ENCODE measurements around the gene EIF2AK2.

Gene EIF2AK2

DNA sequence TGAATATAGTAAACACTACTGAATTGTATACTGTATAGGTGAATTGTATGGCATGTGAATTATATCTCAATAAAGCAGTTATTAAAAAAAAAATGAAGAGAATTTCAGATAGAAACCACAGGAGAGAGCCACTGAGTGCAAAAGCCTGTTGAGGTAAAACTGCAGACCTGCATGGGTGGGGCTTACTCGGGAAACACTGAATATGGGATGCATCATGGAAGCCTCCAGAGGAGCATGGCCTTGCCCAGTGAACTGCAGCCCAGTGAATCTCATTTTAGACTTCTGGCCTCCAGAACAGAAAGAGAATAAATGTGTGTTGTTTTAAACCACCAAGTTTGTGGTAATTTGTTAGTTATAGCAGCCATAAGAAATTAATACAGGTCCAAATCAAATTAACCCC is 56.7 kb downstream of the EIF2AK2 start:
- DNase-seq (ENCODE audit: low read depth in 2 of 2) = no peak

DNA sequence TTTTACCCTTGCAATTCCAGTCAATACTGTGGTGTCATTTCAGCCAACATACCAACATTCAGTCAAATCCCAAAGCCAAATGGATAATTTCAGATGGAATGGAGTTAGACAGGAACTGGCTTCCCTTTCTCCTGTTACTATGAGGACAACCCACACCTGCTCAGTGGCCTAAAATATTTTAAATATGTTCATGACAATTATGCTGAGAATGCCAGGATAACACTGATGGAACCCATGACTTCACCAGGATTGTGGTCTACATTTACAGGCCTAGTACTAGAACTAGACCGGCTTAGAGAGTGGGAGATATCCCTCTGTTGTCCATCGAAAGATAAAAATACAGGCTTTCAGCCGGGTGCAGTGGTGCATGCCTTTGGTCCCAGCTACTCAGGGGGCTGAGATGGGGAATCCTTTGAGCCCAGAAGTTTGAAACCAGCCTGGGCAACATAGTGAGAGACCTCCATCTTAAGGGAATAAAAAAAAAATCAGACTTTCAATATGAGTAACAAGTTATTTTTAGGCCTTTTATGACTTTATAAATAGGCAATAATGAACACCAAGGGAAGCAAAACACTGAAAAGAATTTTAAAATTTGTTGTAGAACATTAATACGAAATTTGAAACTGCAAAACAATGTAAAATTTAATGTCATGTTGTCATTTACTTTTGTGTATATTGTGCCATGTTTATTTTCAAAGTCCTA is 58.2 kb downstream of the EIF2AK2 start:
- no peak for DNase-seq (ENCODE audit: low read depth in 2 of 2)

DNA sequence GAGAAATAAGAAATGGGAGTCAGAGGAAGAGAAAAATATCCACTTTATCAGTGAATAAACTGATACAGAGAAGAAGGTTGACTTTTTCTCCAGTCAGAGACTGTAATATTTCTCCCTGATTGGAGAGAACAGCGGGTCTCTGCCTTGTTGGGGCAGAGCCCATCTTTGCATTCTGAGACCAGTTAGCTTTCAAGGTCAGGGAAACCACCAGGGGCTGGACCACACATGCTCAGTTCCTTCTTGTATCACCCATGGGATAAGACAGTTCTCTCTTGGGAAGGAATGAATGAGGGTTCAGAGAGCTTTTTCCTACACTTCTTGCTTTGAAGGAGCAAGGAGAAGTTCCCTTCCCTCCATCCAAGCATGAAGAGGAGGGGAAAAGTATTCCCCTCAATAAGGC is 60.2 kb downstream of the EIF2AK2 start:
- no peak for DNase-seq (ENCODE audit: low read depth in 2 of 2)

DNA sequence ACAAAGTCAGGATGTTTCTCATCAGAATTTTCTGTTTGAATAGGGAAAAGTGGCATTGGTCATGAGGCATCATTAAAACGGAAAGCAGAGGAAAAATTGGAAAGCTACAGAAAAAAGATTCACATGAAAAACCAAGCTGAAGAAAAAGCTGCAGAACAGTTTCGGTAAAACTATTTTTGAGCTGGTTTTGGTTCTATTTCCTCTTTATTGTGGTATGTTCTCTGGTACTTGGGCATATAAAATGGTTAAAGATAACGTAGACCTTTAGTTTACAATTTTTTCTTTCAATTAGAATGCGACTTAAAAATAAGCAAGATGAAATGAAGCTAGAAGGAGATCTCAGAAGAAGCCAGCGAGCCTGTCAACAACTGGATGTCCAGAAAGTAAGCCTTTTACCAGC is 64.9 kb downstream of the EIF2AK2 start:
- DNase-seq (ENCODE audit: low read depth in 2 of 2) = no peak

DNA sequence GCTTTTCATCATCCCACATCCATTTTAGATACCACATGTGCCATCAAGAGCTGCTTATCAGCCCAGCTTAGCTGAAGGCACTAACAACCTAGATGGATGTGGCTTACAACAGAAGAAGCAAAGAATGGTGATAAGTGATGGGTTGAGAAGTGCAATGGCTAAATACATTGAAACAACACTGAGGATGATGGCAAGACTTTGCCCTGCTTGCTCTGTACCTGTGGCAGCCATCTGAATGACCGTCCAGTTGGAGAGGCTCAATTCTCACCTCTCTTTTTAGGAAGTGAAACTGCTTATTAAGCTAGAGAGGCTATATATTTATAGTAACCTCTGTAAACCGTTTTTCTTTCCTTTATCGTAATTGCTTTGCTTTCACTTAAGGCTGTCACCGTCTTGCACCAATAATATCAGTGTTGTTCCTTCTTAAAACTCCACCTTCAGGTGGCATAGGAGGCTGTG is 66.7 kb downstream of the EIF2AK2 start:
- no peak for DNase-seq (ENCODE audit: low read depth in 2 of 2)

DNA sequence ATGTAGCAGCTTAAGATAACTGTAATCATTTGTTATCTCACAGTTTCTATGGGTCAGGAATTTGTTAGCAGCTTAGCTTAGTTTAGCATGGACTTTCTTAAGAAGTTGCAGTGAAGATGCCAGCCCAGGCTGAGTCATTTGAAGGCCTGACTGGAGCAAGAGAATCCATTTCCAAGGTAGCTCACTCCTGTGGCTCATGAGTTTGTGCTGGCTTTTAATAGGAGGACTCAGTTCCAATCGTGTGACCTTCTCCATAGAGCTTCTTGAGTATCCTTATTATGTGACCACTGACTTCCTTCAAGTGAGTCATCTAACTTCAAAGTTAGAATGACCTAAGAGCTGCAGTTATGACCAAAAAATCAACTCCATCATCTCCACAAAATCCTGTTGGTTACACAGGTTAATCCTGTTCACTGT is 71.0 kb downstream of the EIF2AK2 start:
- no peak for DNase-seq (ENCODE audit: low read depth in 2 of 2)

DNA sequence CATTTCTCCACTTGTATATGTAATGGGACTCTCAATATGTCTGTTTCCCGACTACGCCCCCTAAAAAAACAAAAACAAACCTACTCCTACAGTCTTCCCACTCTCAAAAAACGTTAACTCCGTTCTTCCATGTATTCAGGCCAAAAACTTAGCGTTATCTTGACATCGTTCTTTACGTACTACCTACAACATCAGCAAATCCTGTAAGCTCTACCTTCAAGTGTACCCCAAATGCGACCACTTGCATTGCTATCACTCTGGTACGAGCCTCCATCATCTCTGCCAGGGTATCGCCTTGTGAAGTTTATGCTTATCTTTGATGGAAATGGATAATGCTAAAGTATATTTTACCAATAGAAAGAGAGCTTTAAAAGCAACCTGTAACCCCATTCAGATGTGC is 72.0 kb downstream of the EIF2AK2 start:
- DNase-seq (ENCODE audit: low read depth in 2 of 2) = no peak

DNA sequence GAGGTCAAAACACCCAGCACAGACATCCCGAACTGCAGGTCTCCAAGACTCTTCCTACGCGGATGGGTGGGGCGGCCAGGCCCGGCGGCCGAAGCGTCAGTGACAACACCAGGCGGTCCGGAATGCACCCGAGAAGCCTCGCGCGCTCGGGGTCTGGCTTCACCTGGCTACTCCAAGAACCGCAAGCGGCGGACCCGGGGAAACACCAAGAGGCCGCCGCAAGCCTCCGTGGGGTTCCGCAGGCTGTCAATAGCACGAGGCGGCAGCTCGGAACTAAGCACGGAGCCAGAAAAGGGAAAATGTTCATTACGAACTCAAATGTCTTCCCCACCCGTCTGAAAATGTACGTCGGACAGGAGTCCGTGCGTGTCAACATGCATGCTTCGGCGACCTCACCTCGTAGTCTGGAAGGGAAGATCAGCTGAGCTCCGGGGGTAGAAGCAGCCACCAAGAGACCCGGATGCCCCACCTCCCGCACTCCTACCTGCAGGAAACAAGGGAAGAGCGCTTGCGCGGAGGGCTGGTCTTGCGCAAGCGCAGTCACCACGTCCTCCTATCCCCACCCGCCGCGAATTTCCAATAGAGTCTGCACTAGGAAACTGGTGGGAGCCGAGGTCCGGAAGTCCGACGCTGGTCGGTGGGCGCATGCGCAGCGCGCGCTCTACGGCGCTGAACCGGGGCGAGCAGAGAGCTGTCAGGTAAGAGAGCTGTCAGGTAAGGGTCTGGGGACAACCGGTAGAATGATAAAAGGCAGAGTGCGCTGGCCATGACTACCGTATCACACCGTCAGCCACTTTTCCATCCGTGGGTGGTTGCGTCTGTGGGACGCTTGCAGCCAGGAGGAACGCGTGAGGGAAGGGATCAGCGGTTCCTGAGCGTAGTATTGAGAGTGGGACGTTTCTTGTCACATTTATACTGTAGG is 72.6 kb downstream of the EIF2AK2 start, which contains the start of the genes GPATCH11 and HEATR5B:
GPATCH11 (plus strand) TSS at position 646 of the 922 bp plus-strand sequence. CDS start 3,864 bp downstream, outside the sequence.
HEATR5B (minus strand) TSS at position 500 of the 922 bp plus-strand sequence. CDS start 958 bp downstream, outside the sequence.
- DNase-seq (ENCODE audit: low read depth in 2 of 2) = peak; percentile 84 to 88

DNA sequence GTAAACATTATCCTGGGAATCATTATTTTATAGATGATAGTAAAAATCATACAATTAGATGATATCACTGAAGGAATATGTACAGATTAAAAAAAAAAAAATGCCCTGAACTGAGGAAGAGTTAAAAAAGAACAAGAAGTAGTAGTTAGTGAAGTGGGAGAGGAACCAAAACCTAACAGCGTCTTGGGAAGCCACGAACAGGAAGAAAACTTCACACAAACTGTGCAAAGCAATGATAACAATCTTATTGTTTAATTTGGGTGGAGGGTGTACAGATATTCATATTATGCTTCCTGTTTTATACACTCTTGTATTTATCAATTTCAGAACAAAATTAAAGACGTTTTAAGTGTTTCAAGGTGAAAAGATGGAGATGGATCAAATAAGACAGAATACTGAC is 76.1 kb downstream of the EIF2AK2 start:
- DNase-seq (ENCODE audit: low read depth in 2 of 2) = no peak

DNA sequence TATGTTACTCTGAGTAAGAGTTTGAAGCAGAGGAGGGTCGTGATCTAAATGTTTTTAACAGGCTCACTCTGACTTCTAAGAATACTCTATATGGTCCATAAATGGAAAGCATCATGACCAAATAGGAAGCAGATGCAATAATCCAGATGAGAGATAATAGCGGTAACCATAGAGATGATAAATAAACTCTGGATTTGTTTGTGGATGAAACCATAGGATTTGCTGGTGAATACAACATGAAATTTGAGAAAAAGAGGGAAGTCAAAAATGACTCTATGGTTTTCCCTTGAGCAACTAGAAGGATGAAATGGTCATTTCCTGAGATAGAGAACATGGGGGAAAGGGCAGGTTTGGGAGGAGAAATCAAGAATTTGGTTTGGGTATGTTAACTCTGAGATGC is 76.5 kb downstream of the EIF2AK2 start:
- no peak for DNase-seq (ENCODE audit: low read depth in 2 of 2)

DNA sequence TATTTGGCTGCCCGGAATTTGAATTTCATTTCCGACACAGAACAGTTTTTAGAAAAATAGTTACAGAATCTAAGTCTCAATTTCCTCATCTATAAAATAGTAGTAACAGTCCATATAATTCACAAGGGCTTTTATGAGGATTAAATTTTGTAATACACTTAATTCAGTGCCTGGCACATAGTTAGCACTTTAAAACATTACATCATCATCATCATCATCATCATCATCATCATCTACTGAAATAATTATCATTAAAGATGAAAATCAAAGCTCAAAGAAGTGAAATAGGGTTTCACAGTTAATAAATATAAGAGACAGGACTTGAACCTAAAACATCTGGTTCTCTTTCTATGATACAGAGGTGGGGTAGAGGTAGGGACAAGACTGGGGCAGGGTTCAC is 85.8 kb downstream of the EIF2AK2 start:
- no peak for DNase-seq (ENCODE audit: low read depth in 2 of 2)

DNA sequence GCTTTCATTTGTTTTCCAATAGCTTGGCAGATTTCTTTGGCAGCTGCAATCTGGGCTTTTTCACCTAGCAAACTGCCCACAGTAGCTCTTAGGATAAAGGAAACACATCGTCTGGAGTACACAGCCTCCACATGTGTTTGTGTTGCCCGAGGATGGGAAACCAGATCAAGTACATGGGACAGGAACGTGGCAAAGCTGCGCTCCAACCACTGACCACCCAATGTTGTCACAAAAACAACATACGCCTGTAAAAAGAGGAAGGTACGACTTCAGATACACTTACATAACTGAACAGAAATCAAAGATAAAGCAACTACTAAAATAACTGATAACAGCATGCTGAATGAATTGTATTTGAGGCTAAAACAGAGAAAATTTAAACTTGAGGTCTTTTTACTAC is 88.1 kb downstream of the EIF2AK2 start:
- DNase-seq (ENCODE audit: low read depth in 2 of 2) = no peak

DNA sequence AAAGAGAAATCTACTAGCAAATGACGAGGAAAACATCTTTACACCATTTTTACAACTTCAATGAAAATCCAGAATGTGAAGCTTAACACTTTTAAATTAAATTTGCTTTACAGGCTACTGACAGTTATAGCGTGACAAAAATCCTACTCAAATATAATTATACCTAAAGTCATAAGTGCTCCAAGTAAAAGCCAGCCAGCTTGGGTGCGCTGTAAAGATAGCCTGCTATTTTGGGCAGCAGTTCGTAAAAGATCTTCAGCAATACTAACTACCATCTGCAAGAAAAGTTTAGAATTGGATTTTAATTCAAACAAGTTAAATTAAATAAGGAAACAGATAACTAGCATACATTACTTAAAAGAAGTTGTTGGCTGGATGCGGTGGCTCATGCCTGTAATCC is 95.0 kb downstream of the EIF2AK2 start:
- no peak for DNase-seq (ENCODE audit: low read depth in 2 of 2)

DNA sequence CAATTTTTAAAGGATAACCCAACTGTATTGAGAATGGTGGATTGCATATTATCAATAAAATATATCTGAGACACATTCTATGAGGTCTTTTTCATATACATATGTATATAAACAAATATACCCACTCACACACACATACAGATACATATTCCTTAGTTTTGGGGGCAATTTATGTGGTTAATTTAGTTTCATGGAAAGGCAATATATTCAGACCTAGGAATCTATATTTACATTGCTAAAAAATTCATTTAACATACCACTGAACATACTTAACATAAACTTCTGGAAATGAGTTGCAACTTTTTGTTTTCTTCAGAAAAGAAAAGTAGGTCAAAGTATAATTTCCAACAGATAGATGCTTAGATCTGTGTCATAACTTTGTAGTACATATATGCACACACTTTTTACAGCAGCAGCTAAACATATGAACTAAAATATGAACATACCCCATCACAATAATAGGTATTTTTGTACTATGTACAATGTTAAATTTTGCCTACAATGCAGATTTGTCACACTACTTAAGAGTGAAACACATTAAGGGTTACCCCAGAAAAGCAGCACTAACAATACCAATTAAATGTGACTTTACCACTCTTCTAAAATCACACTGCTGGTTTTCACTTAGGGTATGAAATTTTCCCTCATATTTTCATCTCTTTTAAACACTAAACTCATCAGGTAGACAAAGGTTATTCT is 95.6 kb downstream of the EIF2AK2 start:
- DNase-seq (ENCODE audit: low read depth in 2 of 2) = no peak

DNA sequence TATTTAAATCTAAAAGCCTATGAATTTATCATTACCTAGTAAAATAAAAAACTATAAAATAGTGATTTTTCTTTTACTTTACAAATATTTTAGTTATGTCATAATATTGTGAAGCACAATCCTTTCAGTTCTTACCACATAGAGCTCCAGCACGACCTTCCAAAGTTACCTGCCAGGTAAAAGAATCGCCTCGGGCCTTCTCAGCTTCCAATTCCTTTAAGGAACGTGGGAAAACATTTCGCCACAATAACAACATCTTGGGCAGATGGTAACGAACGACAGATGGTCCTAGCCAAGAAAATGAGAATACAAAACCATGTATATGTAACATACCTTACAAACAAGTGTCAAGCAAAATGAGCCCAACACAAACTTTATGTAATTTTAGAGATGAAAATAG is 96.3 kb downstream of the EIF2AK2 start:
- DNase-seq (ENCODE audit: low read depth in 2 of 2) = no peak

DNA sequence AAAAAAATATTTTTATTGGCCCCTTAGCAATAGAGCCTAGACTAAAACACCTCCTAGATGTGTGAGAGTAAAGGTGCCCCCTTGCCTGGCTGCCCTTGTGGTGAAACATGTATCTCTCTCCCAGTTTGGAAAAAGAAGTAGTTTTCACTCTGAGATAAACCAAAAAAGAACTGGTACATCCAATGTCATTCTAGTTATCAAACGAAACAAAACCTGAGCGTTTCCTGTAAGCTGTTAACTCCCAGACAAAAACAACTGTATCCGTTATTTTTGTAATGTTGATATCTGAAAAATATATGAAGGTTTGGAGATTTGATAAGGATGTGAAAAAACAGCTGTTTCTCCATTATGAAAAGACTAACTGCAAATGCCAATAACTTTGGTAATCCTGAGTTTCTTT is 96.9 kb downstream of the EIF2AK2 start:
- no peak for DNase-seq (ENCODE audit: low read depth in 2 of 2)

DNA sequence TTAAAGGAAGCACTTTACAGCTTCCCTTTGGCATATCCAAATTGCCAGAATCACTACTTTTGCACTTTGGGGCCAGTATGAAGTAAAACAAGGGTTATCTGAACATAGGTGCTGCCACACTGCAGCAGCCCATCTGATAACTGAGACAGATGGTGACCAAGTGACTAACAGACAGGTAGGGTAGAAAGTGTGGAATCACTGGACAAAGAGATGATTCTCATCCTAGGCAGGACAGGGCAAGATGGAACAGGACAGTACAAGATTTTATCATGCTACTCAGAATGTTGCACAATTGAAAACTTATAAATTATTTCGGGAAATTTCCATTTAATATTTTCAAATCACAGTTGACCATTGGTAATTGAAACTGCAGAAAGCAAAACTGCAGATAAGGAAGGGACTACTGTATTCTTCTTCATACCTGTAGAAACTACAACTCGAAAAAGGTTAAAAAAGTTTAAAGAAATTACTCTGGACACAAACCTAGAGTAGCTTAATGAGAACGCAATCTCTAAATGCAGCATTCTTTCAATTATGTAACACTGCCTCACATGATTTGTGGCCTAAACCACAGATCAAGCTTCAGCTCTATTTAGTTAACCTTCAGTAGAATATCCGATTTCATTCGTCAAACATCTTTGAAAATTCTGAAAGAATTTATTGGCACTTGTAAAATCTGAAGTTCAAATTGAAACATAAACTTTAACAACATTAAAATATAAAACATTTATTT is 104.0 kb downstream of the EIF2AK2 start:
- DNase-seq (ENCODE audit: low read depth in 2 of 2) = no peak

All from stimulated activated CD8-positive, alpha-beta memory T cell treated with anti-CD3 and anti-CD28 coated beads, Interleukin-7, amount 100 ng/mL, for 4 hours (primary cell).